ENCODE results near the gene C16orf74. TPM values are rescaled to one million over a fixed set of nuclear protein-coding genes. Genes with fewer than 3 reads are reported as not detected.

C16orf74 gene
- polyA plus RNA-seq, 1 donor (not counting 4 experiments of a cell fraction or from before 2014, with no cell fraction given) = 35.3 TPM

DNA sequence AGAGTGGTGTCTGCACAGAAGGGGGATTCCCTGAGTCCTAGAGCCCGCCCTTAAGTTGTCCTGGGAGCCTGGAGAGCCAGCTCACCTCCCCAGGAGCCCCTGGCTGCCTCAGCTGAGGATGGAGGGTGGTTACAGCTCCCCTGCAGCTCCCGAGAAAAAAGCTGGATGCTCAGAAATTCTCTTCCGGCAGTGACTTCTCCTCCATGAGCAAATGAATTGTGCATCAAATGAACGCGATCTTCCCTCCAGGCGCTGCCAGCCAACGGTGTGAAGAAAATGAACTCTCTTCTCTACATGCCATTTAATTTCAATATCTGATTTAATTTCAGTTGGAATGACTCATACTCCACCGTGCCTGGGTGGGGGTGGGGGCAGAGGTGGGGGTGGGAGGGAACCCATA lies 14.3 kb upstream of the C16orf74 start:
- Histone ChIP-seq H3K9me1 (ENCODE audit: control insufficient read depth, extremely low read depth, insufficient read depth, low read length) (no peaks in the 10 kb centered on the region), H3K9me3 (ENCODE audit: control insufficient read depth, low read depth, low read length) (no peaks in the 10 kb centered on the region), H3K27ac (ENCODE audit: control insufficient read depth, insufficient read depth, low read length) (no peak overlapping the region), H3K27me3 (ENCODE audit: control insufficient read depth, extremely low read depth, insufficient read depth, low read length) (no peaks in the 10 kb centered on the region), H3K79me2 (ENCODE audit: control insufficient read depth, insufficient read depth, low read length) (no peaks in the 10 kb centered on the region), H3K4me3 (ENCODE audit: control insufficient read depth in 2 of 3, extremely low read depth in 1 of 3, insufficient read depth in 2 of 3, low read depth in 1 of 3, low read length in 3 of 3) (no peak overlapping the region), H3K4me1 (ENCODE audit: control insufficient read depth, extremely low read depth, insufficient read depth, low read length) (peaks cover 17% of the 10 kb centered on the region), H3K9ac (ENCODE audit: control insufficient read depth, extremely low read depth, insufficient read depth, low read length) (no peak overlapping the region), H2AFZ (ENCODE audit: control insufficient read depth, low read length) (no peak overlapping the region), H3K4me2 (ENCODE audit: control insufficient read depth, extremely low read depth, insufficient read depth, low read depth, low read length) (no peak overlapping the region), H4K20me1 (ENCODE audit: control insufficient read depth, extremely low read depth, insufficient read depth, low read length) (no peaks in the 10 kb centered on the region), H3K36me3 (ENCODE audit: control insufficient read depth in 2 of 2, extremely low read depth in 1 of 2, insufficient read depth in 2 of 2, low read length in 2 of 2) (no peaks in the 10 kb centered on the region)
- DNase-seq (ENCODE audit: low read depth, low spot score) (no peak), FAIRE-seq (peak; percentile 23)
- dilution Hi-C loops (cut with MboI; ENCODE audit: extremely low pct_ligation_motif_present, low sequenced_read_pairs) = no loop called here
- TF ChIP-seq, protein P1, sequence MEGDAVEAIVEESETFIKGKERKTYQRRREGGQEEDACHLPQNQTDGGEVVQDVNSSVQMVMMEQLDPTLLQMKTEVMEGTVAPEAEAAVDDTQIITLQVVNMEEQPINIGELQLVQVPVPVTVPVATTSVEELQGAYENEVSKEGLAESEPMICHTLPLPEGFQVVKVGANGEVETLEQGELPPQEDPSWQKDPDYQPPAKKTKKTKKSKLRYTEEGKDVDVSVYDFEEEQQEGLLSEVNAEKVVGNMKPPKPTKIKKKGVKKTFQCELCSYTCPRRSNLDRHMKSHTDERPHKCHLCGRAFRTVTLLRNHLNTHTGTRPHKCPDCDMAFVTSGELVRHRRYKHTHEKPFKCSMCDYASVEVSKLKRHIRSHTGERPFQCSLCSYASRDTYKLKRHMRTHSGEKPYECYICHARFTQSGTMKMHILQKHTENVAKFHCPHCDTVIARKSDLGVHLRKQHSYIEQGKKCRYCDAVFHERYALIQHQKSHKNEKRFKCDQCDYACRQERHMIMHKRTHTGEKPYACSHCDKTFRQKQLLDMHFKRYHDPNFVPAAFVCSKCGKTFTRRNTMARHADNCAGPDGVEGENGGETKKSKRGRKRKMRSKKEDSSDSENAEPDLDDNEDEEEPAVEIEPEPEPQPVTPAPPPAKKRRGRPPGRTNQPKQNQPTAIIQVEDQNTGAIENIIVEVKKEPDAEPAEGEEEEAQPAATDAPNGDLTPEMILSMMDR (optimal IDR thresholded peaks at IDR 0.05 in 1 of 3, IDR thresholded peaks at IDR 0.05 in 1 of 3, conservative IDR thresholded peaks at IDR 0.05 in 1 of 3; ENCODE audit: extremely low read depth in 1 of 3, insufficient read depth in 2 of 3, low read length in 3 of 3) = no peak
- TF ChIP-seq EZH2 (IDR thresholded peaks at IDR 0.05; ENCODE audit: low read length) = no peak

DNA sequence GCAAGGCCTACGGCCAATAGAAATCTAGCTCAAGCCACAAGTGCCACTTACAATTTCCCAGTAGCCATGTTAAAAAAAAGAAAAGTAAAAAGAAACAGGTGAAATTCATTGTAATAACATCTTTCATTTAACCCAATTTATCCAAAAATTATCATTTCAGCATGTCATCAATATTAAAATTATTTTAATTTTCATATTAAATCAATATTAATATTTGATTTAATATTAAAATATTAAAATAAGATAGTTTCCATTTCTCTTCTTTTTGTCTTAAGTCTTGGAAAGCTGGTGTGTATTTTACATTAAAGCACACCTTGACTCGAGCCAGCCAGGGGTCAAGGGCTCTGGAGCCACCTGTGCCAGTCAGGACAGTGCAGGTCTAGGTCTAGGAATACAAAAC lies 12.7 kb upstream of the C16orf74 start:
- no peaks in the 10 kb centered on the region for H3K9me3 ChIP-seq (ENCODE audit: control insufficient read depth, low read depth, low read length)
- FAIRE-seq (no peak), DNase-seq (ENCODE audit: low read depth, low spot score) (no peak)
- no peaks in the 10 kb centered on the region for H3K9me1 ChIP-seq (ENCODE audit: control insufficient read depth, extremely low read depth, insufficient read depth, low read length)
- no peak for TF ChIP-seq EZH2 (IDR thresholded peaks at IDR 0.05; ENCODE audit: low read length)
- TF ChIP-seq, protein P1 (optimal IDR thresholded peaks at IDR 0.05 in 1 of 3, IDR thresholded peaks at IDR 0.05 in 1 of 3, conservative IDR thresholded peaks at IDR 0.05 in 1 of 3; ENCODE audit: extremely low read depth in 1 of 3, insufficient read depth in 2 of 3, low read length in 3 of 3) = no peak
- H3K36me3 ChIP-seq (ENCODE audit: control insufficient read depth in 2 of 2, extremely low read depth in 1 of 2, insufficient read depth in 2 of 2, low read length in 2 of 2) = no peaks in the 10 kb centered on the region
- no peak overlapping the region for H2AFZ ChIP-seq (ENCODE audit: control insufficient read depth, low read length)
- H3K27ac ChIP-seq (ENCODE audit: control insufficient read depth, insufficient read depth, low read length) = no peak overlapping the region
- no peaks in the 10 kb centered on the region for H3K27me3 ChIP-seq (ENCODE audit: control insufficient read depth, extremely low read depth, insufficient read depth, low read length)
- no peak overlapping the region for H3K4me3 ChIP-seq (ENCODE audit: control insufficient read depth in 2 of 3, extremely low read depth in 1 of 3, insufficient read depth in 2 of 3, low read depth in 1 of 3, low read length in 3 of 3)
- H3K4me1 ChIP-seq (ENCODE audit: control insufficient read depth, extremely low read depth, insufficient read depth, low read length) = peaks cover 17% of the 10 kb centered on the region
- H3K9ac ChIP-seq (ENCODE audit: control insufficient read depth, extremely low read depth, insufficient read depth, low read length) = no peak overlapping the region
- no peak overlapping the region for H3K4me2 ChIP-seq (ENCODE audit: control insufficient read depth, extremely low read depth, insufficient read depth, low read depth, low read length)
- no peaks in the 10 kb centered on the region for H4K20me1 ChIP-seq (ENCODE audit: control insufficient read depth, extremely low read depth, insufficient read depth, low read length)
- H3K79me2 ChIP-seq (ENCODE audit: control insufficient read depth, insufficient read depth, low read length) = no peaks in the 10 kb centered on the region
- dilution Hi-C loops (cut with MboI; ENCODE audit: extremely low pct_ligation_motif_present, low sequenced_read_pairs) = no loop called here

Data from keratinocyte (primary cell).